ENCODE results near the gene PCNX2.

DNA sequence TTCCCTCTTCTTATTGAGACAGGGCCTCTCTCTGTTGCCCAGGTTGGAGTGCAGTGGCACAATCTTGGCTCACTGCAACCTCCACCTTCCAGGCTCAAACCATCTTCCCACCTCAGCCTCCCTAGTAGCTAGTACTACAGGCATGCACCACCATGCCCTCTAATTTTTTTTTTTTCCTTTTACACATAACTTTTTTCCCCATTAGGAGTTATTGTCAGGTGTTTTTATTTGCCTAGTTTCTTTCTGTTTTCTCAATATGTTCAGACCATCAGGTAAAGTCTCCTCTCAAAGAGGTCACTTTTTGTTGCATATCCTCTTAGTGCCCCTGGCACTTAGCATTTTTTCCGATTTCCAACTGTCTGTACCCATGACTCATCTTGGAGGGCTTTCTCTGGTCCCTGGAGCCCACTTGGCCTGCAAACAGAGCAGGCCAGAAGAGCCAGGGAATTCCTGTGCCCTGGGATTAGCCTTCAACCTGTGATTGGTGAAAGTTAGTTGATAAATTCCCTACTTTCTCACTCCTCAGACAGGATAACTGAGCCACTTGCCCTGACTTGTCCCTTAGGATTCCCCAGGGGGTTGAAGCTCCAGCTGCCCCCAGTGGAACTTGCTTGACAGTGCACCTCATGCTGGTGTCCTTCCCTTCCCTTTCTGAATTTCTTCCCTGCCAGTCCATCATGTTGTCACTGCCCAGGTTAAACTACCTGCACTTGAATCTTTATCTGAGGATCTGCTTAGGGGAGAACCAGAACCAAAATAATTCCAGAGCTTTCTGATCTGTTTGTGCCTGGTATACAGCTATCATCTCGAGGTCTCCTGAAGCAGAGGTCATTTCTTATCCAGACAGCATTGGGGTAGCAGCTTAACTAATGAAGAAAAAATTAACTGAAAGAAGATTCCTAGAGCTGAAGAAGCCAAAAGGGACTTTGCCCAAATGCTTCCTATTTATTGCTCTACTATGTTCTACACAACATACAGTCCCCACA lies 342.7 kb downstream of the PCNX2 start:
- TF ChIP-seq, protein P1, sequence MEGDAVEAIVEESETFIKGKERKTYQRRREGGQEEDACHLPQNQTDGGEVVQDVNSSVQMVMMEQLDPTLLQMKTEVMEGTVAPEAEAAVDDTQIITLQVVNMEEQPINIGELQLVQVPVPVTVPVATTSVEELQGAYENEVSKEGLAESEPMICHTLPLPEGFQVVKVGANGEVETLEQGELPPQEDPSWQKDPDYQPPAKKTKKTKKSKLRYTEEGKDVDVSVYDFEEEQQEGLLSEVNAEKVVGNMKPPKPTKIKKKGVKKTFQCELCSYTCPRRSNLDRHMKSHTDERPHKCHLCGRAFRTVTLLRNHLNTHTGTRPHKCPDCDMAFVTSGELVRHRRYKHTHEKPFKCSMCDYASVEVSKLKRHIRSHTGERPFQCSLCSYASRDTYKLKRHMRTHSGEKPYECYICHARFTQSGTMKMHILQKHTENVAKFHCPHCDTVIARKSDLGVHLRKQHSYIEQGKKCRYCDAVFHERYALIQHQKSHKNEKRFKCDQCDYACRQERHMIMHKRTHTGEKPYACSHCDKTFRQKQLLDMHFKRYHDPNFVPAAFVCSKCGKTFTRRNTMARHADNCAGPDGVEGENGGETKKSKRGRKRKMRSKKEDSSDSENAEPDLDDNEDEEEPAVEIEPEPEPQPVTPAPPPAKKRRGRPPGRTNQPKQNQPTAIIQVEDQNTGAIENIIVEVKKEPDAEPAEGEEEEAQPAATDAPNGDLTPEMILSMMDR (IDR thresholded peaks at IDR 0.05): peak in 5 of 7 experiments; percentile 5 to 61 (median 54)
- no peak for TF ChIP-seq EP300 (IDR thresholded peaks at IDR 0.05)

All from stomach (tissue), 4 donors.